Parathyroid adenoma (tissue), 2 donors: ENCODE results near the gene C20orf202.
A peak's percentile ranks its signal among the peaks of the same experiment; 100 is the strongest.

ENCODE experiments used
- H2AFZ ChIP-seq: fragments of 300-600 bp; sonication (generic); one replicate; pipeline ENCODE4 v1.7.0; 2017; ENCODE audit warnings: antibody characterized with exemption, mild to moderate bottlenecking
- H3K27ac ChIP-seq: fragments of 300-600 bp; sonication (generic); one replicate; pipeline ENCODE4 v1.7.0; 2017
- H3K27me3 ChIP-seq: fragments of 300-600 bp; sonication (generic); one replicate; pipeline ENCODE4 v1.7.0; 2017; ENCODE audit warnings: low read length; ENCODE audit not compliant: control insufficient read depth, insufficient read depth
- H3K36me3 ChIP-seq: fragments of 300-600 bp; sonication (generic); one replicate; pipeline ENCODE4 v1.7.0; 2017; ENCODE audit warnings: low read length; ENCODE audit not compliant: control insufficient read depth, insufficient read depth
- H3K4me1 ChIP-seq: fragments of 300-600 bp; sonication (generic); one replicate; pipeline ENCODE4 v1.7.0; 2017; ENCODE audit warnings: control low read depth
- H3K4me2 ChIP-seq: fragments of 300-600 bp; sonication (generic); one replicate; pipeline ENCODE4 v1.7.0; 2017; ENCODE audit warnings: low read length
- H3K4me3 ChIP-seq: fragments of 300-600 bp; sonication (generic); one replicate; pipeline ENCODE4 v1.7.0; 2017; ENCODE audit warnings: low read depth, low read length
- H3K79me2 ChIP-seq: fragments of 300-600 bp; sonication (generic); one replicate; pipeline ENCODE4 v1.7.0; 2017; ENCODE audit warnings: control low read depth
- H3K9ac ChIP-seq: fragments of 300-600 bp; sonication (generic); one replicate; pipeline ENCODE4 v1.7.0; 2017; ENCODE audit warnings: mild to moderate bottlenecking
- H3K9me3 ChIP-seq: fragments of 300-600 bp; sonication (generic); one replicate; pipeline ENCODE4 v1.7.0; 2017; ENCODE audit warnings: low read length; ENCODE audit not compliant: control insufficient read depth
- CTCF ChIP-seq: fragments of 300-600 bp; sonication (generic); IDR thresholded peaks from one replicate; pipeline ENCODE4 v1.7.0; 2017; ENCODE audit warnings: antibody characterized with exemption, mild to moderate bottlenecking
- donor health status: primary hyperparathyroidism.

Gene C20orf202

GRCh38 chr20:1224205-1224890 is 21.1 kb downstream of the C20orf202 start:
- no peak overlapping the region for H3K9ac ChIP-seq
- no peak overlapping the region for H3K4me2 ChIP-seq
- H3K36me3 ChIP-seq = no peaks in the 10 kb centered on the region
- H3K4me3 ChIP-seq = no peak overlapping the region
- H2AFZ ChIP-seq = no peak overlapping the region
- no peaks in the 10 kb centered on the region for H3K4me1 ChIP-seq
- no peaks in the 10 kb centered on the region for H3K27me3 ChIP-seq
- H3K79me2 ChIP-seq = no peaks in the 10 kb centered on the region
- no peaks in the 10 kb centered on the region for H3K9me3 ChIP-seq
- H3K27ac ChIP-seq = no peak overlapping the region
- no peak for TF ChIP-seq CTCF

- Histone ChIP-seq H2AFZ (peak overlapping the region; percentile 76), H3K4me2 (peak overlapping the region; percentile 55), H3K27me3 (no peaks in the 10 kb centered on the region), H3K27ac (no peak overlapping the region), H3K36me3 (no peaks in the 10 kb centered on the region), H3K9ac (no peak overlapping the region), H3K9me3 (no peaks in the 10 kb centered on the region), H3K4me1 (no peaks in the 10 kb centered on the region), H3K4me3 (peak overlapping the region; percentile 31), H3K79me2 (no peaks in the 10 kb centered on the region)
- TF ChIP-seq CTCF = no peak
Measured at GRCh38 chr20:1225263-1225782, 22.1 kb downstream of the C20orf202 start.

- H3K9ac ChIP-seq = no peak within 1 kb of the TSS
- H3K4me2 ChIP-seq = peak within 1 kb of the TSS; percentile 93
- no peaks in the 10 kb centered on the region for H3K36me3 ChIP-seq
- no peaks in the 10 kb centered on the region for H3K9me3 ChIP-seq
- H3K27me3 ChIP-seq = no peaks in the 10 kb centered on the region
- peak within 1 kb of the TSS; percentile 98 for H2AFZ ChIP-seq
- H3K4me1 ChIP-seq = no peaks in the 10 kb centered on the region
- H3K27ac ChIP-seq = no peak within 1 kb of the TSS
- H3K79me2 ChIP-seq = no peaks in the 10 kb centered on the region
- no peak for TF ChIP-seq CTCF
- peak within 1 kb of the TSS; percentile 47 for H3K4me3 ChIP-seq
Measured at GRCh38 chr20:1225783-1226654, 22.8 kb downstream of the C20orf202 start, which contains the start of gene RAD21L1. TSS of gene RAD21L1 (plus strand) at chr20:1226044. CDS start at chr20:1228454, 2,410 bp downstream.

- Histone ChIP-seq H3K27me3 (no peaks in the 10 kb centered on the region), H3K9me3 (no peaks in the 10 kb centered on the region), H3K9ac (no peak overlapping the region), H2AFZ (no peak overlapping the region), H3K4me1 (no peaks in the 10 kb centered on the region), H3K27ac (no peak overlapping the region), H3K4me2 (no peak overlapping the region), H3K36me3 (no peaks in the 10 kb centered on the region), H3K79me2 (no peaks in the 10 kb centered on the region), H3K4me3 (no peak overlapping the region)
- TF ChIP-seq CTCF = no peak
Measured at GRCh38 chr20:1229541-1229940, 26.3 kb downstream of the C20orf202 start.
